GM21360 (cell line): ENCODE results near the gene LRCOL1.

Experiments used
- ATAC-seq: cut with Tn5 transposase; IDR thresholded peaks from one replicate; pipeline ENCODE4 v1.9.1; 2021; ENCODE audit warnings: mild to moderate bottlenecking, moderate library complexity; ENCODE audit not compliant: unreplicated experiment

Gene LRCOL1

GRCh38 chr12:132569856-132570480, 40.4 kb downstream of the LRCOL1 start:
- ATAC-seq: no peak

- no peak for ATAC-seq
These were observed 41.4 kb downstream of the LRCOL1 start for GRCh38 chr12:132568826-132569480.

GRCh38 chr12:132568301-132568700, 42.1 kb downstream of the LRCOL1 start:
- ATAC-seq: no peak

GRCh38 chr12:132566516-132567131, 43.8 kb downstream of the LRCOL1 start:
- no peak for ATAC-seq

GRCh38 chr12:132565365-132565764, 45.0 kb downstream of the LRCOL1 start:
- no peak for ATAC-seq

GRCh38 chr12:132563911-132564310, 46.5 kb downstream of the LRCOL1 start:
- no peak for ATAC-seq

- no peak for ATAC-seq
These were observed 47.8 kb downstream of the LRCOL1 start for GRCh38 chr12:132562489-132563021.

GRCh38 chr12:132561427-132562156, 48.8 kb downstream of the LRCOL1 start:
- ATAC-seq: no peak

- ATAC-seq: no peak
These were observed 49.6 kb downstream of the LRCOL1 start for GRCh38 chr12:132560614-132561426.

- no peak for ATAC-seq
These were observed 50.1 kb downstream of the LRCOL1 start for GRCh38 chr12:132560364-132560613.

- ATAC-seq: no peak
These were observed 50.6 kb downstream of the LRCOL1 start for GRCh38 chr12:132559652-132560363.

GRCh38 chr12:132558861-132559623, 51.3 kb downstream of the LRCOL1 start:
- no peak for ATAC-seq

- ATAC-seq: no peak
These were observed 52.1 kb downstream of the LRCOL1 start for GRCh38 chr12:132558042-132558856.

- no peak for ATAC-seq
These were observed 52.9 kb downstream of the LRCOL1 start for GRCh38 chr12:132557291-132558015.

- no peak for ATAC-seq
These were observed 53.6 kb downstream of the LRCOL1 start for GRCh38 chr12:132556801-132557200.

GRCh38 chr12:132556216-132556615, 54.2 kb downstream of the LRCOL1 start:
- ATAC-seq: no peak

- ATAC-seq: no peak
These were observed 54.7 kb downstream of the LRCOL1 start for GRCh38 chr12:132555686-132556085.
